ENCODE data around the gene CNN3. TPM values are rescaled to one million over a fixed set of nuclear protein-coding genes. Genes with fewer than 3 reads are reported as not detected.

CNN3 gene
- total RNA-seq, 1 donor from 2014 or later: 215 TPM

GRCh38 chr1:94940738-94941137 is 13.8 kb upstream of the CNN3 start:
- no peak overlapping the region for H3K27ac ChIP-seq
- no peaks in the 10 kb centered on the region for H3K27me3 ChIP-seq
- intact Hi-C loops (cut with DNase I): no loop called here
- H3K9me3 ChIP-seq: no peaks in the 10 kb centered on the region
- H3K4me3 ChIP-seq: no peak overlapping the region
- no peak for DNase-seq
- no peak for ATAC-seq
- no peaks in the 10 kb centered on the region for H3K36me3 ChIP-seq
- peaks cover 9% of the 10 kb centered on the region for H3K4me1 ChIP-seq
- no peak for TF ChIP-seq CTCF (IDR thresholded peaks at IDR 0.05)

- intact Hi-C loops (cut with DNase I): no loop called here
These were observed 10.9 kb upstream of the CNN3 start for GRCh38 chr1:94937820-94938219.

GRCh38 chr1:94936861-94937620 is 10.1 kb upstream of the CNN3 start:
- DNase-seq: no peak
- Histone ChIP-seq H3K9me3 (no peaks in the 10 kb centered on the region), H3K4me3 (no peak overlapping the region), H3K27me3 (no peaks in the 10 kb centered on the region), H3K4me1 (peaks cover 13% of the 10 kb centered on the region), H3K36me3 (no peaks in the 10 kb centered on the region), H3K27ac (no peak overlapping the region)
- TF ChIP-seq CTCF (IDR thresholded peaks at IDR 0.05): no peak
- no peak for ATAC-seq
- intact Hi-C loops (cut with DNase I): no loop called here

More at GRCh38 chr1:94937820-94938219, 10.9 kb upstream of the CNN3 start:
- no peaks in the 10 kb centered on the region for H3K9me3 ChIP-seq
- H3K36me3 ChIP-seq: no peaks in the 10 kb centered on the region
- peaks cover 13% of the 10 kb centered on the region for H3K4me1 ChIP-seq
- H3K27me3 ChIP-seq: no peaks in the 10 kb centered on the region
- no peak overlapping the region for H3K27ac ChIP-seq
- no peak for ATAC-seq
- no peak overlapping the region for H3K4me3 ChIP-seq
- TF ChIP-seq CTCF (IDR thresholded peaks at IDR 0.05): no peak
- DNase-seq: no peak

GRCh38 chr1:94935476-94935875 is 8.6 kb upstream of the CNN3 start:
- H3K9me3 ChIP-seq: no peaks in the 10 kb centered on the region
- H3K27me3 ChIP-seq: no peaks in the 10 kb centered on the region
- no peak overlapping the region for H3K4me3 ChIP-seq
- H3K27ac ChIP-seq: no peak overlapping the region
- intact Hi-C loops (cut with DNase I): no loop called here
- ATAC-seq: no peak
- DNase-seq: no peak
- H3K36me3 ChIP-seq: no peaks in the 10 kb centered on the region
- TF ChIP-seq CTCF (IDR thresholded peaks at IDR 0.05): no peak
- peaks cover 13% of the 10 kb centered on the region for H3K4me1 ChIP-seq

- no peaks in the 10 kb centered on the region for H3K36me3 ChIP-seq
- TF ChIP-seq CTCF (IDR thresholded peaks at IDR 0.05): no peak
- intact Hi-C loops (cut with DNase I): no loop called here
- peaks cover 16% of the 10 kb centered on the region for H3K4me1 ChIP-seq
- H3K9me3 ChIP-seq: no peaks in the 10 kb centered on the region
- H3K4me3 ChIP-seq: no peak overlapping the region
- DNase-seq (no peak), ATAC-seq (no peak)
- no peaks in the 10 kb centered on the region for H3K27me3 ChIP-seq
- no peak overlapping the region for H3K27ac ChIP-seq
These were observed 8.1 kb upstream of the CNN3 start for GRCh38 chr1:94935034-94935433.

Data from upper lobe of right lung (tissue), 1 donor.